Neural crest cell (in vitro differentiated cells): ENCODE measurements around the gene METTL13. TPM values are rescaled to one million over a fixed set of nuclear protein-coding genes. Genes with fewer than 3 reads are reported as not detected.

Experiments used
- DNase-seq: peaks from one replicate; pipeline ENCODE4 v3.0.0; 2021; ENCODE audit warnings: low read depth, mixed read lengths, low spot score
- H3K27ac Mint-ChIP-seq: one replicate; pipeline ENCODE4 v1.8.0; 2021; ENCODE audit warnings: mild to moderate bottlenecking, mixed read lengths; ENCODE audit not compliant: unreplicated experiment
- H3K27me3 Mint-ChIP-seq: 2 replicates; pipeline ENCODE4 v1.8.0; 2021; ENCODE audit warnings: low read depth, mild to moderate bottlenecking, mixed read lengths
- H3K36me3 Mint-ChIP-seq: 2 replicates; pipeline ENCODE4 v1.8.0; 2021; ENCODE audit warnings: low read depth, mild to moderate bottlenecking, mixed read lengths
- H3K4me1 Mint-ChIP-seq: 2 replicates; pipeline ENCODE4 v1.8.0; 2021; ENCODE audit warnings: mixed read lengths
- H3K4me3 Mint-ChIP-seq: one replicate; pipeline ENCODE4 v1.8.0; 2021; ENCODE audit warnings: mild to moderate bottlenecking, mixed read lengths
- H3K9me3 Mint-ChIP-seq: 2 replicates; pipeline ENCODE4 v1.8.0; 2021; ENCODE audit warnings: mixed read lengths
- CTCF ChIP-seq: fragments of 200-600 bp; sonication (generic); conservative IDR thresholded peaks from 2 replicates; pipeline ENCODE4 v1.5.0; 2021; ENCODE audit warnings: antibody characterized with exemption, mild to moderate bottlenecking
- total RNA-seq: library from RNA; stranded (reverse); gene quantifications from 2 replicates; pipeline ENCODE4 v1.2.1, GENCODE V29; 2021

The METTL13 gene
- total RNA-seq, 1 donor from 2014 or later, result 35.6 TPM

GRCh38 chr1:171769754-171770153 is 11.7 kb upstream of the METTL13 start:
- H3K27ac Mint-ChIP-seq, result no peak overlapping the region
- no peak for TF ChIP-seq CTCF
- no peaks in the 10 kb centered on the region for H3K36me3 Mint-ChIP-seq
- H3K4me3 Mint-ChIP-seq, result no peak overlapping the region
- H3K9me3 Mint-ChIP-seq, result no peaks in the 10 kb centered on the region
- peaks cover 9% of the 10 kb centered on the region for H3K27me3 Mint-ChIP-seq
- no peak for DNase-seq
- H3K4me1 Mint-ChIP-seq, result peaks cover 4% of the 10 kb centered on the region

GRCh38 chr1:171772312-171772711 is 9.1 kb upstream of the METTL13 start:
- no peak overlapping the region for H3K27ac Mint-ChIP-seq
- DNase-seq, result no peak
- H3K4me1 Mint-ChIP-seq, result no peaks in the 10 kb centered on the region
- peaks cover 18% of the 10 kb centered on the region for H3K27me3 Mint-ChIP-seq
- no peaks in the 10 kb centered on the region for H3K36me3 Mint-ChIP-seq
- no peaks in the 10 kb centered on the region for H3K9me3 Mint-ChIP-seq
- TF ChIP-seq CTCF, result no peak
- H3K4me3 Mint-ChIP-seq, result no peak overlapping the region

- Mint-ChIP-seq H3K4me3 (peak overlapping the region; percentile 95), H3K4me1 (peaks cover 43% of the 10 kb centered on the region), H3K9me3 (no peaks in the 10 kb centered on the region), H3K27me3 (peaks cover 4% of the 10 kb centered on the region), H3K27ac (peak overlapping the region; percentile 95), H3K36me3 (peaks cover 2% of the 10 kb centered on the region)
- DNase-seq, result no peak
- no peak for TF ChIP-seq CTCF
Measured at GRCh38 chr1:171780583-171781175, 781 bp upstream of the METTL13 start.

- TF ChIP-seq CTCF, result no peak
- peaks cover 12% of the 10 kb centered on the region for H3K36me3 Mint-ChIP-seq
- no peak overlapping the region for H3K27ac Mint-ChIP-seq
- peak overlapping the region; percentile 74 for H3K4me3 Mint-ChIP-seq
- no peaks in the 10 kb centered on the region for H3K9me3 Mint-ChIP-seq
- no peak for DNase-seq
- no peaks in the 10 kb centered on the region for H3K27me3 Mint-ChIP-seq
- peaks cover 48% of the 10 kb centered on the region for H3K4me1 Mint-ChIP-seq
Measured at GRCh38 chr1:171783816-171784530, 2.5 kb downstream of the METTL13 start.

- no peaks in the 10 kb centered on the region for H3K27me3 Mint-ChIP-seq
- peak overlapping the region; percentile 16 for H3K27ac Mint-ChIP-seq
- DNase-seq, result no peak
- H3K36me3 Mint-ChIP-seq, result peaks cover 15% of the 10 kb centered on the region
- H3K9me3 Mint-ChIP-seq, result no peaks in the 10 kb centered on the region
- TF ChIP-seq CTCF, result no peak
- H3K4me3 Mint-ChIP-seq, result peak overlapping the region; percentile 74
- peaks cover 48% of the 10 kb centered on the region for H3K4me1 Mint-ChIP-seq
Measured at GRCh38 chr1:171784784-171785183, 3.3 kb downstream of the METTL13 start.
